Measurements from ENCODE around the gene RPS6KA5.
"Not testable (repeated sequence)": the region's sequence is repeated elsewhere in the genome, so short reads cannot be mapped to it uniquely, and the experiment has no call there.

Gene RPS6KA5

DNA sequence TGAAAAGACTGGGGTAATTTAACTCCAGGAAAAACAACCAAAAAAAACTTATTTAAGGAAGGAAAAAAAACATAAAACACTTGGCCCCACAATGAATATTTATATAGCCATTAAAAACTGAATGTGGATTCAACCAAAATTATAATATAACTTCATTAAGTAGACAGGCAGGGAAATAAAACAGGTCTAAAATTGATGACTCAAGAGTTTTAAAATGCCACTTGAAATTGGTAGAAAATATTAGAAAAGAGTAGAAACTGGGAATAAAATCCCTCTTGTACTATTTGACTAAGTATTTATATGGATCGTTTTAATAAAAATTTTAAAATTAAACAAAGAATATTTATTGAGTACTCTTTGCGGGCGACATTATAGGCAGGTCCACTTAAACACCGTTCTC lies 28.8 kb downstream of the RPS6KA5 start:
- no peak for TF ChIP-seq CTCF (IDR thresholded peaks at IDR 0.05; ENCODE audit: low read depth, low read length, missing control alignments)
- DNase-seq = no peak
- no peaks in the 10 kb centered on the region for H3K36me3 ChIP-seq (replicated peaks)
- H3K4me3 ChIP-seq (ENCODE audit: low read depth, low read length) = no peak overlapping the region
- in situ Hi-C loops (cut with HindIII; ENCODE audit: low pct_ligation_motif_present, low sequenced_read_pairs) = no loop called here
- H3K27ac ChIP-seq = no peak overlapping the region
- no peaks in the 10 kb centered on the region for H3K27me3 ChIP-seq (replicated peaks)

GRCh38 chr14:91029456-91030217 lies 30.8 kb downstream of the RPS6KA5 start:
- Histone ChIP-seq H3K27me3 (replicated peaks) (no peaks in the 10 kb centered on the region), H3K36me3 (replicated peaks) (no peaks in the 10 kb centered on the region), H3K4me3 (ENCODE audit: low read depth, low read length) (no peak overlapping the region), H3K27ac (no peak overlapping the region)
- DNase-seq = no peak
- in situ Hi-C loops (cut with HindIII; ENCODE audit: low pct_ligation_motif_present, low sequenced_read_pairs) = no loop called here
- TF ChIP-seq CTCF (IDR thresholded peaks at IDR 0.05; ENCODE audit: low read depth, low read length, missing control alignments) = no peak

DNA sequence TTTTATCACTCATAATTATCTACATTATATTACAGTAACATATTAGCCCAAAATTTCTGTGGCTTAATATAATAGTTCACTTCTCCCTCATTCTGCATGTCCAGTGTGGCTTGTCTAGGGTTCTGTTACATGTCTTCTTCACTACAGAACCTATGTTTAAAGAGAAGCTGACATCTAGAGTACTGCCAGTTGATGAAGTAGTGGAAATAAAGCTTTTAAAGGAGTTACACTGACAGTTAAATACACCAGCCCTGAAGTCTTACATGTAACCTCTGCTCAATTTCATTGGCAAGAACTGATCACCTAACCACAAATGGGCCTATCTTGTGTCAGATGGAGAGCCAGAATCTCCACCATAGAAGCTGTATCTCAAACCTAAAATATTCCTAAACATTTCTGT lies 32.9 kb downstream of the RPS6KA5 start:
- no peak for DNase-seq
- in situ Hi-C loops (cut with HindIII; ENCODE audit: low pct_ligation_motif_present, low sequenced_read_pairs) = no loop called here
- H3K27ac ChIP-seq = no peak overlapping the region
- no peak overlapping the region for H3K4me3 ChIP-seq (ENCODE audit: low read depth, low read length)
- no peaks in the 10 kb centered on the region for H3K36me3 ChIP-seq (replicated peaks)
- no peak for TF ChIP-seq CTCF (IDR thresholded peaks at IDR 0.05; ENCODE audit: low read depth, low read length, missing control alignments)
- H3K27me3 ChIP-seq (replicated peaks) = no peaks in the 10 kb centered on the region

DNA sequence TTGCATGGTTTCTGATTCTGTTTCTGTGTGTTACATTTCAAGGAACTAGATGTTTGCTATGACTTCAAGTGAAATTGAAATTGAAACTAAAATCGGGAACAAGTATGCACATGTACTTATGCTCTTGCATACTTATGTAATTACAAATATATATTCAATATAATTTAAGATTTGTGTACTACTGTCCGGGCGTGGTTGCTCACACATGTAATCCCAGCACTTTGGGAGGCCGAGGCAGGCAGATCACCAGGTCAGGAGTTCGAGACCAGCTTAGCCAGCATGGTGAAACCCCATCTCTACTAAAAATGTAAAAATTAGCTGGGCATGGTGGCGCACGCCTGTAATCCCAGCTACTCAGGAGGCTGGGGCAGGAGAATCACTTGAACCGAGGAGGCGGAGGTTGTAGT lies 37.8 kb downstream of the RPS6KA5 start:
- in situ Hi-C loops (cut with HindIII; ENCODE audit: low pct_ligation_motif_present, low sequenced_read_pairs); H3K36me3 ChIP-seq (replicated peaks); H3K4me3 ChIP-seq (ENCODE audit: low read depth, low read length); DNase-seq; H3K27me3 ChIP-seq (replicated peaks); H3K27ac ChIP-seq: not testable (repeated sequence)

- in situ Hi-C loops (cut with HindIII; ENCODE audit: low pct_ligation_motif_present, low sequenced_read_pairs) = no loop called here
- no peak overlapping the region for H3K27ac ChIP-seq
- TF ChIP-seq CTCF (IDR thresholded peaks at IDR 0.05; ENCODE audit: low read depth, low read length, missing control alignments) = no peak
Measured at GRCh38 chr14:91021991-91022621, 38.3 kb downstream of the RPS6KA5 start.

DNA sequence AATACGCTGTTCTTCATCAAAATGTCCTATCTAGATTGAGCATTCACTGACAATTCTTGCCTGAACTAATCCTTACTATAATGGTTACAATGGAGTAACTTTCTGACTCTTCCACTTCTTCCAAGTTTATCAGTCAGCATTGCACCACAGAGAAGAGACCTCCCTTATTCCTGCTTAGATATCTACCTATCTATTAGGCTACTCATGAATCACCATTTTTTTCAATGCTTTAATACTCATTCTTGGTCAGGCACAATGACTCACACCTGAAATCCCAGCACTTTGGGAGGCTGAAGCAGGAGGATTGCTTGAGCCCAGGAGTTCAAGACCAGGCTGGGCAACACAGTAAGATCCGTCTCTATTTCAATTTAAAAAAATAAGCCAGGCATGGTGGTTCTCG lies 39.3 kb downstream of the RPS6KA5 start:
- TF ChIP-seq CTCF (IDR thresholded peaks at IDR 0.05; ENCODE audit: low read depth, low read length, missing control alignments) = no peak
- H3K36me3 ChIP-seq (replicated peaks) = no peaks in the 10 kb centered on the region
- in situ Hi-C loops (cut with HindIII; ENCODE audit: low pct_ligation_motif_present, low sequenced_read_pairs) = no loop called here
- no peak overlapping the region for H3K27ac ChIP-seq
- no peaks in the 10 kb centered on the region for H3K27me3 ChIP-seq (replicated peaks)
- no peak overlapping the region for H3K4me3 ChIP-seq (ENCODE audit: low read depth, low read length)
- DNase-seq = no peak

More at GRCh38 chr14:91021991-91022621, 38.3 kb downstream of the RPS6KA5 start:
- H3K27me3 ChIP-seq (replicated peaks) = no peaks in the 10 kb centered on the region
- no peaks in the 10 kb centered on the region for H3K36me3 ChIP-seq (replicated peaks)
- no peak overlapping the region for H3K4me3 ChIP-seq (ENCODE audit: low read depth, low read length)
- DNase-seq = no peak

Measured in brain microvascular endothelial cell (primary cell).